Thoracic aorta (tissue), 2 donors: ENCODE measurements around the gene C17orf50. TPM values are rescaled to one million over a fixed set of nuclear protein-coding genes. Genes with fewer than 3 reads are reported as not detected.
"Not testable (repeated sequence)": the region's sequence is repeated elsewhere in the genome, so short reads cannot be mapped to it uniquely, and the experiment has no call there.

Experiments used
- ATAC-seq: fragments of 150-250 bp; one replicate; pipeline ENCODE4 v1.8.0; 2017; ENCODE audit warnings: low read depth; ENCODE audit not compliant: insufficient number of reproducible peaks, low FRiP score
- DNase-seq: peaks from one replicate; pipeline ENCODE4 v3.0.0-alpha.2; 2020; ENCODE audit warnings: low spot score
- H3K27ac ChIP-seq, 2 donors: fragments of 200-600 bp; sonication (generic); 1 replicate in 1 of 2; 2 replicates in 1 of 2; pipeline ENCODE4 v1.5.1; 2016; ENCODE audit warnings: mild to moderate bottlenecking in 2 of 2, moderate library complexity in 2 of 2
- H3K27me3 ChIP-seq: fragments of 200-600 bp; sonication (generic); replicated peaks from 2 replicates; pipeline ENCODE4 v1.6.0; 2016; ENCODE audit warnings: mild to moderate bottlenecking; ENCODE audit not compliant: insufficient read depth
- H3K36me3 ChIP-seq: fragments of 200-600 bp; sonication (generic); one replicate; pipeline ENCODE4 v1.5.1; 2016
- H3K4me1 ChIP-seq, 2 donors: fragments of 200-600 bp; sonication (generic); 1 replicate in 1 of 2; 2 replicates in 1 of 2; pipeline versions ENCODE4 v1.5.1 to v1.6.0; 2016; ENCODE audit warnings: low read depth in 2 of 2, mild to moderate bottlenecking in 1 of 2; ENCODE audit not compliant: control insufficient read depth in 1 of 2
- H3K4me3 ChIP-seq: fragments of 200-600 bp; sonication (generic); 2 replicates; pipeline ENCODE4 v1.5.1; 2016; ENCODE audit warnings: mild to moderate bottlenecking
- H3K9me3 ChIP-seq: fragments of 200-600 bp; sonication (generic); 2 replicates; pipeline ENCODE4 v1.5.1; 2016
- total RNA-seq, 2 donors: library from RNA; depleted of rRNA; stranded (reverse); fragments of >200 nt; gene quantifications; one replicate each; pipeline versions ENCODE4 v1.1.0 to v1.2.3, GENCODE V29; 2016
- TF ChIP-seq, protein P1 (sequence below): fragments of 200-600 bp; sonication (generic); IDR thresholded peaks from one replicate; pipeline ENCODE4 v1.5.1; 2019; ENCODE audit warnings: antibody characterized with exemption

C17orf50 gene
- total RNA-seq, 2 donors from 2014 or later: not detected

DNA sequence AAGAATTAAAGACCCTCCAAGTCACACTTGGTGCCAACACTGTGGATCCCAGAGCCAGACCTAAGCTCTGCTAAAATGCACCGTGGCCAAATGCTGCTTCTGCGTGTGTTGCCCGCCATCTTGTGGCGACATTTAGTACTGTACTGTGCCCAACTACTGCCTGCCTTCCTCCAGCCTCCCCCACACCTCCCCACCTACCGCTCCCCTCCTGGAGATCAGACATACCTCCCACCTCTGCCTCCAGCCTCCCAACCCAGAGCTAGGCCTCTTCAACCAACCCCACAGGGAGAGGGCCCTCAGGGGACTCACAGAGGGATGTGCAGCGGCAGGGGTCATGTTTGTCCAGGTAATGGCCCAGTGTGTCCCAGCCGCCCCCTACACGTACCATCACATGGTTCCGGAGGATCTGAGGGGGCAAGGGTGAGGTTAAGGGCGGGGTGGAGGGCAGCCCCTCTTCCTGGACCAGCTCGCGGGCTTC is 13.1 kb upstream of the C17orf50 start:
- ATAC-seq: peak; percentile 72
- H3K27me3 ChIP-seq: peaks cover 6% of the 10 kb centered on the region
- H3K27ac ChIP-seq: no peak overlapping the region
- no peak overlapping the region for H3K4me3 ChIP-seq
- DNase-seq: peak; percentile 43
- peaks cover 0 to 15% of the 10 kb centered on the region in 2 donors for H3K4me1 ChIP-seq
- H3K9me3 ChIP-seq: no peaks in the 10 kb centered on the region
- TF ChIP-seq, protein P1, sequence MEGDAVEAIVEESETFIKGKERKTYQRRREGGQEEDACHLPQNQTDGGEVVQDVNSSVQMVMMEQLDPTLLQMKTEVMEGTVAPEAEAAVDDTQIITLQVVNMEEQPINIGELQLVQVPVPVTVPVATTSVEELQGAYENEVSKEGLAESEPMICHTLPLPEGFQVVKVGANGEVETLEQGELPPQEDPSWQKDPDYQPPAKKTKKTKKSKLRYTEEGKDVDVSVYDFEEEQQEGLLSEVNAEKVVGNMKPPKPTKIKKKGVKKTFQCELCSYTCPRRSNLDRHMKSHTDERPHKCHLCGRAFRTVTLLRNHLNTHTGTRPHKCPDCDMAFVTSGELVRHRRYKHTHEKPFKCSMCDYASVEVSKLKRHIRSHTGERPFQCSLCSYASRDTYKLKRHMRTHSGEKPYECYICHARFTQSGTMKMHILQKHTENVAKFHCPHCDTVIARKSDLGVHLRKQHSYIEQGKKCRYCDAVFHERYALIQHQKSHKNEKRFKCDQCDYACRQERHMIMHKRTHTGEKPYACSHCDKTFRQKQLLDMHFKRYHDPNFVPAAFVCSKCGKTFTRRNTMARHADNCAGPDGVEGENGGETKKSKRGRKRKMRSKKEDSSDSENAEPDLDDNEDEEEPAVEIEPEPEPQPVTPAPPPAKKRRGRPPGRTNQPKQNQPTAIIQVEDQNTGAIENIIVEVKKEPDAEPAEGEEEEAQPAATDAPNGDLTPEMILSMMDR: peak; percentile 96
- H3K36me3 ChIP-seq: no peaks in the 10 kb centered on the region

DNA sequence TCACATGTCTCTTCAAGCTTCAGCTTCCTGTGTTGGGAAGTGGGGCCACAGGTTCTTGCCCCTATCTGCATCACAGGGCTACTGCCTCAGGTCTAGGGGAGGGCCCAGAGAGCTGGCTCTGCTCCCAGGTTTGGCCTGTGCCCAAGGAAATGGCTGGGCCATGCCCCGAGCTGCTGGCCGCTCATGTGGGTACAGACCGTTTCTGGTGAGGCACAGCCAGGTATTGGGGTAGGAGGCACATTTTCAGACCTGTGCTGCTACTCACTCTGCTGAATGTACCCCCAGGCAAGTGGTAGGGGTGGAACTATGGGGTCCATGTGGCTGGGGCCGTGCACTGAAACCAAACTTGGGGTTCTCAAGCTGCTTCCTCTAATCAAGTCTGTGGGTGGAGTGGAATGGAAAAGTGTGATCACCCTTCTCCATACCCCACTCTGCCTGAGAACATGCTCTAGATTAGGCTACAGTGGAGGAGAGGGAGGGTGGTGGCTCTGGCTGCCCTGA is 12.3 kb upstream of the C17orf50 start:
- TF ChIP-seq, protein P1: no peak
- Histone ChIP-seq H3K27ac (no peak overlapping the region), H3K36me3 (no peaks in the 10 kb centered on the region), H3K9me3 (no peaks in the 10 kb centered on the region), H3K27me3 (peaks cover 6% of the 10 kb centered on the region), H3K4me3 (no peak overlapping the region), H3K4me1 (peaks cover 0 to 15% of the 10 kb centered on the region in 2 donors)
- no peak for DNase-seq
- no peak for ATAC-seq

DNA sequence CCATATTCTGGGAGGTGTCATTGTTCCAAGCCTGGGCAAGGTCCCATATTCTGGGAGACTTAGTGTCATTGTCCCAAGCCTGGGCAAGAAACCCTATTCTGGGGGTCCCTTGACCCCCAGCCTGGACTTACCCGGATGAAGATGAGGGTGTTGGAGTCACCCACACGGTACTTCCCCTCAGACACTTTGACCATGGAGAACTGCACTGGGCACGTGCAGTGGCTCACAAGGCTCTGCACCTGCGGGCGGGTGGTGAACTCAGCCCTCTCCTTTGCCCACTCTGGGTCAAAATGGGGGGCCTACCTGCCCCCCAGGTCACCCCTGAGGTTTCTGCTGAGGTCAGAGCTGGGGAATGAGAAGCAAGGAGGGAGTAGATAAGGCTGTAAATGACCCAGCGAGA is 11.7 kb upstream of the C17orf50 start:
- Histone ChIP-seq H3K27ac (no peak overlapping the region), H3K4me3 (no peak overlapping the region), H3K36me3 (no peaks in the 10 kb centered on the region), H3K27me3 (peaks cover 6% of the 10 kb centered on the region), H3K9me3 (no peaks in the 10 kb centered on the region), H3K4me1 (peaks cover 0 to 15% of the 10 kb centered on the region in 2 donors)
- DNase-seq (no peak), ATAC-seq (no peak)
- TF ChIP-seq, protein P1: no peak

DNA sequence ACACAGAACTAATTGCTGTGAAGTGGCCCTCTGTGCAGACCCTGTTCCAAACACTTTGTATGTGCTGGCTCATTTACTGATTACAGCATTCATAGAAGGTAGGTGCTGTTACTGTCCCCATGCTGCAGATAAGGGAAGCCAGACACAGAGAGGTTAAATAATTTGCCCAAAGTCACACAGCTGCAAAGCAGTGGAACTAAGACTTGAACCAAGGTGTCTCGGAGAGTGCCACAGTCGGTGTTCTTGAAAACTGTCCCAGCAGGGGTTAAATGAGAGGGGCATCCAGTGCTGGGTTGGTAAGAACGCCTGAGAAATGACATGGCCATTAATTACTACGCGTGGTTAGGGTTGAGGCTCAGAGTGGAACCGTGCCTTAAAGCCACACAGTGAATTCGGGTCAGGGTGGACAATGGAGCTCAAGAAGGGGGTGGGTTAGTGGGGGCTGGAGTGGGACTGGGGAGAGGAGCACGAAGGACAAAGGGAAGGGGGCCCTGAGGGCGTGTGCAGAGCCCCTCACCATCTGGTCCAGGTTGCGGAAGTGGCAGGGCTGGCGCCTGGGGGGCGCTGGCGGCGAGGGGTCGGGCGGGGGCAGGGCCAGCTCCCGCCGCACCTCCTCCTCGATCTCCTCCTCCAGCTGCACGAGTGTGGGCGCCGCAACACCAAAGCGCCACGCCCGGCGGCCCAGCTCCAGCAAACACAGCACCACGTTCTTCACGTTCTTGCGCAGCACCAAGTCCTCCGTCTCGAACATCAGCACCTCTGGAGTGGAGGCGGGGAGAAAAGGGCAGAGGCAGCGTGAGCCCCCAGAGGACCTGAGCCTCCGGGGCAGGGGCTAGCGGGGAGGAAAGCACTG is 10.9 kb upstream of the C17orf50 start:
- no peak for DNase-seq
- Histone ChIP-seq H3K27ac (no peak overlapping the region), H3K9me3 (no peaks in the 10 kb centered on the region), H3K4me1 (peaks cover 0 to 15% of the 10 kb centered on the region in 2 donors), H3K4me3 (no peak overlapping the region), H3K36me3 (no peaks in the 10 kb centered on the region), H3K27me3 (peaks cover 6% of the 10 kb centered on the region)
- TF ChIP-seq, protein P1: no peak
- no peak for ATAC-seq

DNA sequence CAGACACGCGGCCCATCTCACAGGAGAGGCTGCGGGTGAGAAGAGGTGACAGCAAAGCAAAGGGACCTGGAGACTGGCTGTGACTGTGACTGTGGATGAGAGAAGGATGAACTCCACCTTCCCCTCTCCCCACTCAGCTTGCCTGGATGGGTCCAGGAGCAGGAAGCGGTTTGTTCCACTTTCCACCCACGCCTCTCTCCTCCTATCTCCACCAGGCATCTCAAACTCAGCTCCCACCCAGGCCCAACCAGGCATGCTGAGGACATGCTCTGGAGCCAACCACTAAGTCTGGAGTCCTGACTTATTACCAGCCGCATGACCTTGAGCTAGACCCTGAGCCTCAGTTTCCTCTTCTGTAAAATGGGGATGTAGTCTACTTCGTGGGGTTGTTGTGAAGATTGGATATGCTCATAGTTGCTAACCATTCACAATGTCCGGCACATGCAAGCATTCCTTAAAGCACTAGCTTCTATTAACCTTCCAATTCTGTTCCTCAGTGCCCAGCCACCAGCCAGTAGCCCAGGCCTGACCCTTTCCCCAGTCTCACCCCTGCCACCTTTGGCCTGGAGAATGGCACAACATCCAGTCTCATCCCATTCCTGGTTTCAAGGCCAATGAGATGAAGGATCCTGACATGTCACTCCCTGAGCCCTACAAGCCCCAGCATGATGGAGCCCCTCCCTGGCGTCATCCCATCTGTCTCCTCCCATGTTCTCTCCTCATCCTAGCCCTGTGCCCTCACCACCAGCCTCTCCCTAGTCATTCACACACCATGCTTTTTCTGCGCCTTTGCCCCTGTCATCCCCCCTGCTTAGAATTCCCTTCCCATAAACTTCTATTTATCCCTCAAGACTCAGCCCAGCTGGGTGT is 9.9 kb upstream of the C17orf50 start:
- H3K27ac ChIP-seq: no peak overlapping the region
- peaks cover 0 to 15% of the 10 kb centered on the region in 2 donors for H3K4me1 ChIP-seq
- no peak overlapping the region for H3K4me3 ChIP-seq
- no peak for ATAC-seq
- H3K27me3 ChIP-seq: peaks cover 6% of the 10 kb centered on the region
- TF ChIP-seq, protein P1: no peak
- no peak for DNase-seq
- no peaks in the 10 kb centered on the region for H3K9me3 ChIP-seq
- no peaks in the 10 kb centered on the region for H3K36me3 ChIP-seq

DNA sequence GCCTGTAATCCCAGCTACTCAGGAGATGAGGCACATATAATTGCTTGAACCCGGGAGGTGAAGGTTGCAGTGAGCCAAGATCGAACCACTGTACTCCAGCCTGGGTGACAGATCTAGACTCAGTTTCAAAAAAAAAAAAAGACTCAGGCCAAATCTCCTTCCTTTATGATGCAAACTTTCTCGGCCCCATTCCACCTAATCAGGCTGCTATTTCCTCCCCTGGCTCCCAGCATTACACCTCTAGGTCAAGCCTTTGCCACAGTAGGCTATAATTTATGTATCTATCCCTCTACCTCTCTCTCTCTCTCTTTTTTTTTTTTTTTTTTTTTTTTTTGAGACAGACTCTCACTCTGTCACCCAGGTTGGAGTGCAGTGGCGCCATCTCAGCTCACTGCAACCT is 9.1 kb upstream of the C17orf50 start:
- H3K27ac ChIP-seq, DNase-seq, H3K4me3 ChIP-seq, H3K36me3 ChIP-seq, H3K9me3 ChIP-seq, ATAC-seq, H3K27me3 ChIP-seq: not testable (repeated sequence)
- peaks cover 0 to 15% of the 10 kb centered on the region in 2 donors for H3K4me1 ChIP-seq
